Epithelial cell of umbilical artery (primary cell): ENCODE measurements around the gene P3H1. TPM values are rescaled to one million over a fixed set of nuclear protein-coding genes. Genes with fewer than 3 reads are reported as not detected.

Source experiments
- total RNA-seq: library from RNA; depleted of rRNA; stranded (reverse); fragments of >200 nt; gene quantifications from 2 replicates; pipeline ENCODE4 v1.2.3, GENCODE V29; 2014

P3H1 gene
- 90.7 and 188 TPM in 2 replicates for total RNA-seq

GRCh38 chr1:42766741-42767509 is at the start of gene P3H1, which contains the start of gene C1orf50:
Gene P3H1, minus strand, starts transcription at chr1:42767028. Its CDS starts 57 bp downstream, at chr1:42766971.
Gene C1orf50, plus strand, starts transcription at chr1:42767249. Its CDS starts 63 bp downstream, at chr1:42767312.

GRCh38 chr1:42784946-42785693 is 18.3 kb upstream of the P3H1 start, which contains the start of gene TMEM269:
Gene TMEM269, plus strand, starts transcription at chr1:42784991. Its CDS starts 4,903 bp downstream, at chr1:42789894.

GRCh38 chr1:42739753-42740700 is 26.8 kb downstream of the P3H1 start, which contains the start of gene CLDN19:
Gene CLDN19, minus strand, starts transcription at chr1:42740236. Its CDS starts 173 bp downstream, at chr1:42740063.

Other genes starting within 250 kb of the P3H1 start
- 46.7 and 47.4 TPM in 2 replicates for gene PPIH, start 108.6 kb downstream of the P3H1 start, total RNA-seq
- 655 and 735 TPM in 2 replicates for gene YBX1, start 84.6 kb downstream of the P3H1 start, total RNA-seq
- not detected in 2 replicates for gene CLDN19, start 26.8 kb downstream of the P3H1 start, total RNA-seq
- gene C1orf50, start 221 bp upstream of the P3H1 start, total RNA-seq, result 4.2 and 4.3 TPM in 2 replicates
- gene TMEM269, start 18.0 kb upstream of the P3H1 start, total RNA-seq, result not detected in 2 replicates
- 3.9 and 5.0 TPM in 2 replicates for gene ERMAP, start 50.1 kb upstream of the P3H1 start, total RNA-seq
- gene SVBP, start 50.4 kb upstream of the P3H1 start, total RNA-seq, result 9.7 and 17.2 TPM in 2 replicates
- 4.9 and 11.7 TPM in 2 replicates for gene ZNF691, start 79.6 kb upstream of the P3H1 start, total RNA-seq
- 68.9 and 133 TPM in 2 replicates for gene SLC2A1, start 191.8 kb upstream of the P3H1 start, total RNA-seq